ENCODE results near the gene OSBPL9.

OSBPL9 gene

DNA sequence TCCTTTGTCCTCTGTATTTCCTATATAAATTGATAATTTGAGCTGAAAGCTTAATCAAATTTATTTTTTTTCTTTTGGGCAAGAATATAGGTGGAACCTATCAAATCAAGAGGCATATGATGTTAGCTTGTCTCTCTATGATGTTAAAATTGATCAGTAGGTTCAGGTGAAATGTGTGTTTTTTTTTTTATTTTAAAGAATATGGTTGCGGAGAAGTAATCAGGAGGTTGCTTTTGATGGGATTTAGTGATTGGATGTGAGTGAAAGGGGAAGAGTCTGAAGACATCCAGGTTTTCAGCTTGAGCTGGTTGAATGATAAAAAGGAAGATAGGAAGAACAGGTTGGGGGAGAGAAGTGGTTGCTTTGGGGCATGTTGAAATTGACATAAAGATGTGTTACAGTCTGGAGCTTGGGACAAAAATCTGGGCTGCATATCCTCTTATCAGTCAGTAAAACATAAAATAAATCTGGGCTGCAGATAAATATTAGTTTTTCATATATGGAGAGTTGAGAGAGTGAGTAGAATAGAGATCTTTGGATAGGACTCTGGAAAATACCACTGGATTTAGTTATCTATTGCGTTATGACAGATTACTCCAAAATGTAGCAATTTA lies 5.1 kb downstream of the OSBPL9 start:
- no peak overlapping the region for H3K4me3 ChIP-seq (ENCODE audit: low read length)
- no peak for DNase-seq (ENCODE audit: low read depth)
- TF ChIP-seq, protein P1, sequence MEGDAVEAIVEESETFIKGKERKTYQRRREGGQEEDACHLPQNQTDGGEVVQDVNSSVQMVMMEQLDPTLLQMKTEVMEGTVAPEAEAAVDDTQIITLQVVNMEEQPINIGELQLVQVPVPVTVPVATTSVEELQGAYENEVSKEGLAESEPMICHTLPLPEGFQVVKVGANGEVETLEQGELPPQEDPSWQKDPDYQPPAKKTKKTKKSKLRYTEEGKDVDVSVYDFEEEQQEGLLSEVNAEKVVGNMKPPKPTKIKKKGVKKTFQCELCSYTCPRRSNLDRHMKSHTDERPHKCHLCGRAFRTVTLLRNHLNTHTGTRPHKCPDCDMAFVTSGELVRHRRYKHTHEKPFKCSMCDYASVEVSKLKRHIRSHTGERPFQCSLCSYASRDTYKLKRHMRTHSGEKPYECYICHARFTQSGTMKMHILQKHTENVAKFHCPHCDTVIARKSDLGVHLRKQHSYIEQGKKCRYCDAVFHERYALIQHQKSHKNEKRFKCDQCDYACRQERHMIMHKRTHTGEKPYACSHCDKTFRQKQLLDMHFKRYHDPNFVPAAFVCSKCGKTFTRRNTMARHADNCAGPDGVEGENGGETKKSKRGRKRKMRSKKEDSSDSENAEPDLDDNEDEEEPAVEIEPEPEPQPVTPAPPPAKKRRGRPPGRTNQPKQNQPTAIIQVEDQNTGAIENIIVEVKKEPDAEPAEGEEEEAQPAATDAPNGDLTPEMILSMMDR (conservative IDR thresholded peaks at IDR 0.05; ENCODE audit: low read length): no peak

DNA sequence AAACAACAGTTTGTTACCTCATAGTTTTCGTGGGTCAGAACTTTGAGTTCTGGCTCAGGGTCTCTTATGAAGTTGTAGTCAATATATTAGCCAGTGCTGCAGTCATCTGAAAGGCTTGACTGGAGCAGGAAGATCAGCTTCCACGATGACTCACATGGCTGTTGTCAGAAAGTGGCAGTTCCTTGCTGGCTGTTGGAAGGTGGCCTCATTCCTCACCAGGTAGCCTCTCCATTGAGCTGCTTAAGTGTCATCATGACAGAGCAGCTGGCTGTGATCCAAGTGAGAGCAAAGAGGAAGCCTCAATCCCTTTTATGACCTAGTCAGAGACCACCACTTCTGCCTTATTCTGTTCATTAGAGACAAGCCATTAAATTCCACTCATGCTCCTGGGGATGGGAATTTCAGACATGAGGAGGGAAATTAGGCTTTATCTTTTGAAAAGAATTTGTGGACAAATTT lies 5.6 kb downstream of the OSBPL9 start:
- TF ChIP-seq, protein P1 (conservative IDR thresholded peaks at IDR 0.05; ENCODE audit: low read length): no peak
- peak; percentile 58 for DNase-seq (ENCODE audit: low read depth)
- H3K4me3 ChIP-seq (ENCODE audit: low read length): no peak overlapping the region

DNA sequence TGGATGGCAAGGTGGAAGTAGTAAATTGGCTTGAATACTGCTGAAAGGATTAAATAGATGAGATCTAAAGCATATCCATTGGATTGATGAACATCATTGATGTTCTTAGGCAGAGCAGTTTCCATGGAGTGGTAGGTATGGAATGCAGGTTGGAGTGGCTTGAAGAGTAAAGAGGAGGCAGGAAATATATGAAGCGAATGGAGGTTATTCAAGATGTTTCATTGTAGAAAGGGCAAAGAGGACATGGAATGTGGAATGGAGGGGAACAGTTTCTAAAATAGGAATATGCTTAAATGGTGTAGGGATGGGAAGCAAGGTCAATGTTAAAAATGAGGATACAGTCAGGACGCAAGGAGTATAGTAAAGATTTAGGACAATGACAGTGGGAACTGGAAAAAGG lies 6.1 kb downstream of the OSBPL9 start:
- TF ChIP-seq, protein P1 (conservative IDR thresholded peaks at IDR 0.05; ENCODE audit: low read length): no peak
- DNase-seq (ENCODE audit: low read depth): no peak
- no peak overlapping the region for H3K4me3 ChIP-seq (ENCODE audit: low read length)

DNA sequence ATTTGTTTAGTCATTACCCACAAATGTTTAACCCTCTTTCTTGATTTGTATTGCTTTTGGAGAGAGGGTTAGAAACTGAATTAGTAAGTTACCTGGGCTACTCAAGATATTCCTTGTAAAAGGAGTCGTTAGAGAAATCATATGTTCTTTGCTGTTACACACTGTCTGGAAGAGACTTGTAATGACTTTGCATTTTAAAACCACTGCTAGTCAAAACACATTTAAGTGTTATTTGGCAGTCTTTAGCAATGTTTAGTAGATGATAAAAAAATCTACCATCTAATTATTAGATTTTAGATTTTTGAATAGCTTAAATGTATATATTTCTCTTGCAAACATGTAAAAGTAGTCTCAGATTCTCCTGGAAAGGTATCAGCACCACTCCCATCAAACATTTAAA lies 6.6 kb downstream of the OSBPL9 start:
- TF ChIP-seq, protein P1 (conservative IDR thresholded peaks at IDR 0.05; ENCODE audit: low read length): no peak
- no peak overlapping the region for H3K4me3 ChIP-seq (ENCODE audit: low read length)
- DNase-seq (ENCODE audit: low read depth): no peak

GRCh38 chr1:51624855-51625254 lies 8.0 kb downstream of the OSBPL9 start:
- TF ChIP-seq, protein P1 (conservative IDR thresholded peaks at IDR 0.05; ENCODE audit: low read length): no peak
- no peak for DNase-seq (ENCODE audit: low read depth)
- no peak overlapping the region for H3K4me3 ChIP-seq (ENCODE audit: low read length)

DNA sequence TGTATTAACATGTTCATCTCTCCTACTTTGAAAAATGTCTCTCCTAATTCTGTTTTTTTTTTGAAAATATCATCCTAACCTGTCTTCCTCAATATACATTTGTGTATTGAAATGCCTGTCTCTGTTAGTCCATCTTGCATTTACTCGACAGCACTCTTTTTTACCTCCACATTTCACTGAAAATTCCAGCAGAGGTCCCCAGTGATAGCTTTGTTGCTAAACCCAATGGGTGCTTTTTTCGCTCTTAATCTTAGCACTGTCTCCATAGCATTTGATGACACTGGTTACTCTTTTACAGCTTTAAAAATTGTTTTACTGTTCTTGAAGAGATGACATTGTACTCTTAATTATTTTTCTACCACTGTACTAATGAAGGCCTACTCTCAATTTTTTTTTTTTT lies 10.8 kb downstream of the OSBPL9 start:
- peak; percentile 55 for DNase-seq (ENCODE audit: low read depth)
- TF ChIP-seq, protein P1 (conservative IDR thresholded peaks at IDR 0.05; ENCODE audit: low read length): peak; percentile 70
- no peak overlapping the region for H3K4me3 ChIP-seq (ENCODE audit: low read length)

GRCh38 chr1:51628715-51629590 lies 12.1 kb downstream of the OSBPL9 start:
- TF ChIP-seq, protein P1 (conservative IDR thresholded peaks at IDR 0.05; ENCODE audit: low read length): no peak
- no peak overlapping the region for H3K4me3 ChIP-seq (ENCODE audit: low read length)
- no peak for DNase-seq (ENCODE audit: low read depth)

Measured in AG10803 (cell line).